GM23248 (cell line): ENCODE measurements around the gene IGF2BP2.

ENCODE experiments used
- EZH2 ChIP-seq: fragments of 200-600 bp; sonication (generic); IDR thresholded peaks from 2 replicates; pipeline ENCODE4 v1.6.1; 2018; ENCODE audit warnings: antibody characterized with exemption, mild to moderate bottlenecking; ENCODE audit not compliant: insufficient read depth, poor library complexity, severe bottlenecking
- EZH2phosphoT487 ChIP-seq: fragments of 200-600 bp; sonication (generic); IDR thresholded peaks from 2 replicates; pipeline ENCODE4 v1.6.1; 2018; ENCODE audit warnings: antibody characterized with exemption, moderate library complexity, mild to moderate bottlenecking, low read depth; ENCODE audit not compliant: insufficient read depth

DNA sequence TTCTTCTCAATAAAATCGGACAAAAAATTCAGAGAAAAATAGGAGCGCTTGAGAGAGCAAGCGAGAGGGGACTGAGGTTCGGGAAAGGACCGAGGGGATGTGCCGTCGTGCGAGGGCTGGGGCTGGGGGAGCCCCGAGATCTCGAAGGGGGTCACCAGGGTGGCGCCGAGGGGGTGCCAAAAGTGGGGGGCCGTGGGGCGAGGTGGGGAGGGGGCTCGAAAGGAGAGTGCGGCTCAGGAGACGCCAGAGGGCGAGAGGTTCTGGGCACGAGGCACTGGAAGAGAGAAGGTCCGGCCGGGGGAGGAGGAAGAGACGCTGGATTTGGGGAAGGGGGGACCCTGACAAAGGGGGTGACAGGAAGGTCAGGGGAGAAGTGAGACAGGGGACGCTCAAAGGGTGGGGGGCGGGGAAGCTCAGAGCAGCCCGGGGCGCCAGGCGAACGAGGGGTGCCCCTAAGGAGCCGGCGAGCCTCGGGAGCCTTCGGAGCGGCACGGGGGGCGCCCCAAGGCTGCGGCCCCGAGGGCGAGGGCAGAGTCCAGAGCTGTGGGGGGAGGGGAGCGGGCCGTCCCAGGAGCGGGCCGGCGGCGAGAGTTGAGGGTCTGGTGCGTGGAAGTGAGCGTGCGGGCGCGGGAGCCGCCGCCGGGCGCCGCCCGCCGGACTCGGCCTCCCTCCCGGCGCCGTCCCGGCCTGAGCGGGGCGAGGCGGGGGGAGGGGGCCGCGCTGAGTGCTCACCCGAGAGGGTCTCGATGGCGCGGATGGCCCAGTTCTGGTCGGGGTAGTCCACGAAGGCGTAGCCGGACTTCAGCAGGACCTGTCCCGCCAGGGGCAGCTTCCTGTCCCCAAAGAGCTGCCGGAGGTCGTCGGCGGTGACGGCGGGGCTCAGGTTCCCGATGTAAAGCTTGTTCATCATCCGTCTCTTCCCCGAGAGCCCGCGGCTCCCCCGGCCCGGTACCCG lies 514 bp downstream of the IGF2BP2 start:
- TF ChIP-seq EZH2 (no peak), EZH2phosphoT487 (no peak)
